HG03095 (cell line): Measurements from ENCODE around the gene STX3.

Source experiments
- ATAC-seq: cut with Tn5 transposase; IDR thresholded peaks from one replicate; pipeline ENCODE4 v1.9.1; 2021; ENCODE audit warnings: moderate library complexity; ENCODE audit not compliant: unreplicated experiment

STX3 gene

DNA sequence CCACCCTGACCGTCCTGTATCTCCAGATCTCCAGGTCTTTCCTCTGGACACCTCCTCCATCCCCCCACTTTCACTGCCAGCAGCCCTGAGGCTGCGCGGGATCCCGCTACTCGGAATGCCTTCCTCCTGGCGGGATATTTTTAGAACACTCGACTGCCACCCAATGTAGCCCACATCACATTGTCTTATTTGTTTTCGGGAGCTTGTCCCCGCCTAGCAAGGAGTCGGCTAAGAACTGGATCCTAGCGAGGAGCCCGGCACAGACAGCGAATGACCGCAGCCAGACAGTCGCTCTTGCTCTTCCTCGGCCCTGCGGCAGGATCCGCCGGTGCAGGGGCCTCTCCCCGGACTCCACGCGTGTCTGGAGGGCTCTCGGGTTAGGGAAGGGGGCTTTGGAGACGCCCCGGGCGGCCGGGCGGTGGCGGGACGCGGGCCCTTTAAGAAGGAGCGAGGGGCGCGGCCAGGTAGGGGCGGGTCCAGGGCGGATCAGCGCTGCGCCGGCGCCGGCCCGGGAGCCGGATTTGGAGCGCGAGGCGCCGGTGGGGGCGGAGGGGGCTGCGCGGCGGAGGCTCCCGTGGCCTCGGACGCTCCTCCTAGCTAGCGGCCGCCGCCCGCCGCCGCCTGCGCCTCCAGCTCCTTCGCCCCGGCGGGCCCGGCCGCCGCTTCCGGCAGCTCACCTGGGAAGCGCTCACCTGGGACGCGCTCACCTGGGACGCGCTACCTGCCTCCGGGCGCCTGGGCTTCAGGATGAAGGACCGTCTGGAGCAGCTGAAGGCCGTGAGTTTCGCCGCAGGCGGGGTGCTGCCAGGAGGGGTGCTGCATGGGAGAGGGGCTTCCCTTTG lies at the start of gene STX3:
TSS of gene STX3 (plus strand) at position 518 of the 842 bp plus-strand sequence. CDS start at position 748, 230 bp downstream.
- ATAC-seq, result peak; percentile 58

DNA sequence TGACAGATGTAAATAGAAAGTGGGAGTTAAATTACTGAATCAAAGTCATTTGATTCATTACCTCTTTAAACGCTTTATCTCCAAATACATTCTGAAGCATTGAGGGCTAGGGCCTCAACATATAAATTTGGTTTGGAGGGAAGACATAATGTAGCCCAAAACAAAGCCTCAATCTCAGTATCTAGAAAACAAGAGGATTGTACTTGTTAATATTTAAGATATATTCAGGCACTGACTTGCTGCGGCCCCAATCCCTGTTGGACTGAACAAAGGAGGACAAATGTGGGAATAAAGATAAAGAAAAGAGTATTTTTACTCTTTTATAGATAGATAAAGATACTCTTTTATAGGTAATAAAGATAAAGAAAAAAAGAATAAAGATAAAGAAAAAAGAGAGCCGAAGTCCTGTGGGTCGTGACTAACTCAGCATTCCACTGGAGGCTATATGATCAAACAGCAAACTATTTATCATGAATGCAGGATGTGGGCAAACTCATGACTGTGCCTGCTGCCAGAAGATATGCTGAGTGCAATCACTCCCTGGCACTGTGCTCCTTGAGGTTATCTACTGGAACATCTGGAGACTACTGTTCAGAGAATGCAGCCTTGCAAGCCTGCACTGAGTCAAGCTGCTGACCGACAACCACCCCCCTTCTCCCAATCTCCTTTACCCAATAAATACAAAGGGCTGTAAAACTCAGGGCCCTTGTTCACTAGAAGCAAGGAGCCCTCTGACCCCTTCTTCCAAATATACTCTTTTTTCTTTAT lies 48.5 kb upstream of the STX3 start:
- no peak for ATAC-seq

DNA sequence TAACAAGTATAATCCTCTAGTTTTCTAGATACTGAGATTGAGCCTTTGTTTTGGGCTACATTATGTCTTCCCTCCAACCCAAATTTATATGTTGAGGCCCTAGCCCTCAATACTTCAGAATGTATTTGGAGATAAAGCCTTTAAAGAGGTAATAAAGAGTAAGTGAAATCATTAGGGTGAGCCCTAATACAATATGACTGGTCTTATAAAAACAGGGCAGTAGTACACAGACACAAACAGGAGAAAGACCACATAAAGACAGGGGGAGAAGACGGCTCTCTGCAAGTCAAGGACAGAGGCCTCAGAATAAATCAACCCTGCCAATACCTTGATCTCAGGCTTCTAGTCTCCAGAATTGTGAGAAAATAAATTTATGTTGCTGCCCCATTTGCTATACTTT lies 47.8 kb upstream of the STX3 start:
- no peak for ATAC-seq

DNA sequence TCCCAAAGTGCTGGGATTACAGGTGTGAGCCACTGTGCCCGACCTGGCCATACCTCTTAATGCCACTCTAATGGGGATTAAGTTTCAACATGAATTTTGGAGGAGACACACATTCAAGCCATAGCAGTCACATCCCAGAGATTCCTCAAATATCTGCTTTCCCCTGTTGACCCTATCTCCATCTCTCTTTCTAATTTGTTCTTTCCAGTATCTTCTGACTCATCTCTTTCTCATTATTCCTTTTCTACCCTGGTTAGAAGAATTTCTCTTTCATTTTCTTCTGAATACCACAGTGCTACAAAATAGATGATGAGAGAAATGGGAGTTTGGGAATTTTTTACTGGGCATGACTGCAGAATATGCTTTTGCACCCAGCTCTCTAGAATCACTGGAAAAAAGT lies 46.6 kb upstream of the STX3 start:
- no peak for ATAC-seq

DNA sequence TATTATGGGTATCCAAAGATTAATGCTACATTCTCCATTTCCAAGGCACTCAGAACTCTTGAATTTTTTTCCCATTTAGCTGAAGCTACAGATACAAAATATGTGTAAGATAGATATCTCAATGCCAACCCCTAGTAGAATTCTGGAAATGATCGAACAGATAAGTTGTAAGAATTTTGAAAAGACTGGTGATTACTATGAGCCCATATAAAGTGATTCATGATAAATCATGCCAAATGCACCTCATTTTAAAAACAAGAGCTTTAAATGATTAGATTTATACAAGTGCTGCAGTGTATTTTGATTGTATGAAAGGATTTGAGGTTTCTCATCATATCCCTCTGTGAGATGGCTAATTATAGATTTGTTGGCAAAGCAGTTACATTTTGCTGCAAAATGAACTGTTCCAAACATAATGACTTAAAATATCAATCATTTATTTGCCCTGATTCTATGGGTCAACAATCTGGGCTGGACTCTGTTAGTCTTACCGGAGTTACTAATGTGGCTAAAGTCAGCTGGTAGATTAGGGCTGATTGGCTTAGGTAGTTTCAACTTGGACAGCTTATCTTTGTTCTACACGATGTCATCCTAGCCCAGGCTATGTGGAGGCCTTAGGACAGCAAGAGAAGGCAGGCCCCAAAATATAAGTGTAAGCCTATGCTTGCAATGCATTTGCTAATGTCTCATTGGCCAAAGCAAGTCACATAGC lies 44.9 kb upstream of the STX3 start:
- ATAC-seq, result no peak

DNA sequence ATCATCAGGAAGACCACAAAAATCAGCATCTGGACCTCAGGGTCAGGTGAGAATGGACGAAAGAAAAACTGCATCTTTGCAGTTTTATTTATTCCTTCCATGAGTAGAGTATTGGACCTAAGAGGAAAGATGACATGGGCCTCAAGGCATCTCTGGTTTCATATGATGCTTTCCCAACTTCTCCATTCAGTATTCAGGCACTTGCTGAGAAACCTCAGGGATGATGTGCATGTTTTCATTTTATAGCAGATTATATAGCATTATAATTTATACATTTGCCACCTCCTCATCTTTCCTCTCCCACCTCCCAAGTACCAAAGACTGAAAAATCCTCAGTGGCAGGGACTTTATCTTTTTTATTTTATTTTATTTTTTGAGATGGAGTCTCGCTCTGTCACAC lies 41.4 kb upstream of the STX3 start, which contains the start of gene OR10V1:
TSS of gene OR10V1 (minus strand) at position 101 of the 400 bp plus-strand sequence. CDS start at position 101, 0 bp downstream.
- ATAC-seq, result no peak

DNA sequence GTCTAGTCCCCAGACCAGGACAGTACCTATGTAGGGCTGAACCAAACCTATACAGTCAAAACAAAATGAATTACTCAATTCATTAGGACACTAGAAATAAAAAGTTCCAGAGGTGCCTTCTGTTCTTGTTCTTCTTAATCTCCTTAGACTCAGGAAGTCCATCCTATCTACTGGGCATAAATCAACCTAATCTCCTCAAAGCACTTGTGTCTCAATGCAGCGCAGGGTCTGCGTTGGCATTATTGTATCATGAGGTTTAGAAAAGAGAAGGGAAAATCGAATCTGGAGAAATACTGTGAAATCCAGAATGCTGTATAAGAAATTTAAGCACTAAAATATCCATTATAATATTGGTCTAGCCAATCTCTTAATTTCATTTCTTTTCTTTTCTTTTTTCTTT lies 39.1 kb upstream of the STX3 start:
- ATAC-seq, result no peak

DNA sequence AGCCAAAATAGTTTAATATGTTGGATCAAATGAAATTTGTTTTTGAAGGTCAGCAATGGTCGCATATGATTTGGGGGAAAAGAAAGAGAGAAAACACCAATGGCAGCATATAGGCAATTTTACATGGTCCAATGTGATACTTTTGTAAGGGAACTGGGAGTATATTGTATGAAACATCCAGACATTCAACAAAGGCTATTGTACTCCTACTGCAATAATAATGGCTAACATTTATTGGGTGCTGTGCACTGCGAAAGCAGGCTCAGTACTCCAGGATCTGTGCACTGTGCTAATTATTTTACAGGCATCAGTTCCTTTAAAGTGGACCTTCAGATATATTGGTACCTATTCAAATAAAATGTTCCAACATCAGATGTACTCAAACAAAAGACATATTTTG lies 35.6 kb upstream of the STX3 start:
- no peak for ATAC-seq

DNA sequence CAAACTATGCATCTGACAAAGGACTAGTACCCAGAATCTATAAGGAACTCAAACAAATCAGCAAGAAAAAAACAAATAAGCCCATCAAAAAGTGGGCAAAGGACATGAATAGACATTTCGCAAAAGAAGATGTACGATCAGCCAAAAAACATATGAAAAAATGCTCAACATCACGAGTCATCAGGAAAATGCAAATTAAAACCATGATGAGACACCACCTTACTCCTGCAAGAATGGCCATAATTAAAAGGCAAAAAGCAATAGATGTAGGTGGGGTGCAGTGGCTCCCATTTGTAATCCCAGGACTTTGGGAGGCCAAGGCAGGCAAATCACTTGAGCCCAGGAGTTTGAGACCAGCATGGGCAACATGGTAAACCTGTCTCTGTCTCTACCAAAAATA lies 31.1 kb upstream of the STX3 start:
- no peak for ATAC-seq

DNA sequence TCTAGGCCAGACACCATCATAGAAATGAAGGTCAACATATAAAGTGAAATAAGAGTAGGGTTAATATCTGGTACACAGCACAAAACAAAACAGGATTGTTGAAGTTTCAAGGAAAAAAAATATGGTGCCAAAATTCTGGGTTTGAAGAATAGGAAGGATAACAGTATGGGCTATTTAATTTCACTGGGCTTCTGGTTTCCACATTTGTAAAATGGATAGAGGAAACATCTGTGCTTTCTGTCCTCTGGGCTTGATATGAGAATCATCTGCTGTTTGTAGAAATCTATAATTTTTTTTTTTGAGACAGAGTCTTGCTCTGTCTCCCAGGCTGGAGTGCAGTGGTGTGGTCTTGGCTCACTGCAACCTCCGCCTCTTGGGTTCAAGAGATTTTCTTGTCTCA lies 27.8 kb upstream of the STX3 start:
- ATAC-seq, result no peak

DNA sequence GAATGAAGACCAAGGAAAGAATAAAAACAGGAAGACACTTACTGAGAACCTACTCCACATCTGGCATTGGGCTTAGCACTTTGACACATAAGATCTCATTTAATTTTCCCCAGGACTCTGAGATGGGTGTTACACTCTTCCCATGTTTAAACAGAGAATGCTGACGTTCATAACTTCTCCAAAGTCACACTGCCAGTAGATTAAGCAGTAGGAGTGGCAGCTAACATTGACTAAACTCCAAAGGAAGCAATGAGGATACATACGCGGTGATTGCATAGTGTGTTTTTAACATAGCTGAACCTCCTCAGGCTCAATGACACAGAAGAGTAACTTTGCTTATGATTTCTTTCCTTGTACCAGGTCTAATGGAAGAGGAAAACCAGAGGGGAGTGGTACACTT lies 27.0 kb upstream of the STX3 start:
- ATAC-seq, result no peak

DNA sequence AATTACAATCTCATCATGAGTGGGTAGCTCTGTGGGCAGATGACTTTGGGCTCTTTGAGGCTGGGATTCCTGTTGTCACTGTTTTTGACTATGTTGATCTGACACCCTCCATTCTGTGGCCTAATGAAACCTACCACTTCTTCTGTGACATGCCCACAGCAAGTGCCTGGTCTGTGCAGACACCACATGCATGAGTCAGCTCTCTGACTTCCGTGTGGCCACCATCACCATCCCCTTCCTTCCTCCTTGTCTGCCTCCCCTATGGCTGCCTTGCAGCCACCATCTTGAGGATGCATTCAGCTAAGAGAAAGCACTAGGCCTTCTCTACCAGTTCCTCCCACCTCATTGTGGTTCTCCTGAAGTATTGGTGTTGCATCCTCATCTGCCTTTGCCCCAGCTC lies 26.3 kb upstream of the STX3 start:
- ATAC-seq, result no peak

DNA sequence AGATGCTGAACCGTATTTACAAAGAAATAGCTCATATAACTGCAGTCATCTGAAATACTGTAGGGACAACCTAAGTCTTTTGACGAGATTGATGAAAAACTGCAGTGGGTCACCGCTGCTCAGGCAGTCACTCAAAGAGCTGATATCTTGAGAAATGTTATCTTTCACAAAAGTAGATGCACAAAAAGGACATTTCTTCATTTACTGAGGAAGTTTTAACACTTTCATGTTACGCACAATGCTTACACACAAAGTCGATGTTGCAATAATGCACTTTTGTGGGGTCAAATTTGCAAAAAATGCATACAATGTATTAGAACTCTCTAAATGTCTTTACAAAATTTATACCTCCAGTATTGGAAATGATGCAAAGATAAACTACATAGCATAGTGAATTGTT lies 25.3 kb upstream of the STX3 start:
- ATAC-seq, result no peak

DNA sequence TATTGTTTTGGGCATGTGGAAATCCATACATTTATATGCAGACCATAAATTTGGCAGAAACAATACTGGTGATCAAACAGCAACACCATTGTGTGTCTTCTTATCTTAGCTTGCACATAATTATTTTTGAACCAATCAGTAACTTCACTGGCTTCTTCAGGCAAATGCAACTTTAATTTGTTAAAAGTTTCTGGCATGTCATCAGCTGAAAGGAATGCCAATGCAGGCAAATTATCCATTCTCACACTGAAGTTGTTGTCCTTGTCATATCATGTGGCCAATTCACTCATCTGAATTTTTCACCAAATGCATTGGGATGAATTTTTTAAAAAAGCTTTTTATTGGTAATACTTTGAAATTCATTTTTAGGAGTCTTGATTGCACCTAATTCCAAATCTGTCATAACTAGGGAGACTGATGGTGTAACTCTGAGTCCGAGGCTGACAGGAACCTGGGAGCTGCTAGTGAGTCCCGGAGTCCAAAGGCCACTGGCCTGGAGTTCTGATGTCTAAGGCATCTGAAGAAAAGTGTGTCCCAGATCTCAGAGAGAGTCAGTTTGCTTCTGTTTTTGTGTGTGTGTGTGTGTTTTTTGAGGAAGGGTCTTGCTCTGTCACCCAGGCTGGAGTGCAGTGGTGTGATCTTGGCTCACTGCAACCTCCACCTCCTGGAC lies 24.1 kb upstream of the STX3 start:
- no peak for ATAC-seq

DNA sequence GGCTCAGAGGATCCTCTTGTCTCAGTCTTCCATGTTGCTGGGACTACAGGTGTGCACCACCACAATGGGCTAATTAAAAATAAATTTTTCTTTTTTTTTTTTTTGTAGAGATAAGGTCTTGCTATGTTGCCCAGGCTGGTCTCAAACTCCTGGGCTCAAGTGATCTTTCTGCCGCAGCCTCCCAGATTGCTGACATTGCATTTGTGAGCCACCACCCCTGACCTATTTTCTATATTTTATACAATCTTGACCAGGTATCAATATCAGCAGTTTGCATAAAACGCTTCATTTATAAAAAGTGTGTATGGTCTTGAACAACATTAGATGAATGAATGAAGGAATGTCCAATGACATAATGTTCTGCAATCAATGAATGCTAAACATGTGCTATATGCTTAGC lies 9.1 kb upstream of the STX3 start:
- ATAC-seq, result no peak

DNA sequence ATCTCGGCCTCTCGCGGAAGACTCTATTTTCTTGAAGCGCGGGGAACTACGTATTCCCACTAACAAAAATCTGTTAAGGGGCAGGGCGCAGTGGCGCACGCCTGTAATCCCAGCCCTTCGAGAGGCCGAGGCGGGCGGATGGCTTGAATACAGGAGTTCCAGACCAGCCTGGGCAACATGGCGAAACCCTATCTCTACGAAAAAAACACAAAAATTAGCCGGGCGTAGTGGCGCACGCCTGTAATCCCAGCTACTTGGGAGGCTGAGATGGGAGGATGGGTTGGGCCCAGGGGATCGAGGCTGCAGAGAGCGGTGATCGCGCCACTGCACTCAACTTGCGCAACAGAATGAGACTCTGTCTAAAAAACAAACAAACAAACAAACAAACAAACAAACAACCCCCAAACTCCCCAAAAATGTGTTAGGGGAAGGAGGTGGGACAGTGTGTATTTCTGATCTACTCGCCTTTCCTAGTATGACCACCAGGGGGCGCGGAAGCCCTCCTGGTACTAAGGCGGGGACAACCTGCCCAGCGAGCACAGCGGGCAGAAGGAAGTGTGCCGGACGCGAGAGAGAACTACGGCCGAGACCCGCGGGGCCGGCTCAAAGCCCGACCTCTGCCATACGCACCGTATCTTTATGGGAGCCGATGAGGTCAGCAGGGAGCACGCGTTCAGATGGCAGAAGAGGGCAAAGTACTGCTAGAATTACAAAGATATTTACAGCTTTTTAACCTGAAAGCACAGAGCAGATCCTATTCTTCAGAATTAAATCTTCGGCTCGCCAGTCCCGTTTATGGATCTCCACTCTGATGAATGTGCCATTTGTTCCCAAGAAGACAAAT lies 1.3 kb upstream of the STX3 start:
- ATAC-seq, result peak; percentile 61

DNA sequence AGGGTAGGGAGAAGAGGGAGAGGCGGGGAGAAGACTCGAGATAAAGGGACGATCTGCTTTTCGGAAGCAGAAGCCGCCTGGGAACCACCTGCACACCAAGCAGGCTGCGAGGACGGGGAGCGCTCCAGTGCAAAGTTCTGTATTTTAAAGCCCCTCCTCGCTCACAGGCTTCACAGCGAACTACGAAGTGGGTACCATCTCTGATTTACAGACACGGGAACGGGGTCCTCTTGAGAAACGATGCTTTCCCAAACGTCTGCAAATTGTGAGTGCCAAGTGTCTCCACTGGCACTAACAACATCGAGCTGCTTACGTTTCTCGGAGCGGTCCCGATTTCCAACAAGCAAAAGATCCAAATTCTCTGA lies 700 bp upstream of the STX3 start:
- peak; percentile 21 for ATAC-seq

DNA sequence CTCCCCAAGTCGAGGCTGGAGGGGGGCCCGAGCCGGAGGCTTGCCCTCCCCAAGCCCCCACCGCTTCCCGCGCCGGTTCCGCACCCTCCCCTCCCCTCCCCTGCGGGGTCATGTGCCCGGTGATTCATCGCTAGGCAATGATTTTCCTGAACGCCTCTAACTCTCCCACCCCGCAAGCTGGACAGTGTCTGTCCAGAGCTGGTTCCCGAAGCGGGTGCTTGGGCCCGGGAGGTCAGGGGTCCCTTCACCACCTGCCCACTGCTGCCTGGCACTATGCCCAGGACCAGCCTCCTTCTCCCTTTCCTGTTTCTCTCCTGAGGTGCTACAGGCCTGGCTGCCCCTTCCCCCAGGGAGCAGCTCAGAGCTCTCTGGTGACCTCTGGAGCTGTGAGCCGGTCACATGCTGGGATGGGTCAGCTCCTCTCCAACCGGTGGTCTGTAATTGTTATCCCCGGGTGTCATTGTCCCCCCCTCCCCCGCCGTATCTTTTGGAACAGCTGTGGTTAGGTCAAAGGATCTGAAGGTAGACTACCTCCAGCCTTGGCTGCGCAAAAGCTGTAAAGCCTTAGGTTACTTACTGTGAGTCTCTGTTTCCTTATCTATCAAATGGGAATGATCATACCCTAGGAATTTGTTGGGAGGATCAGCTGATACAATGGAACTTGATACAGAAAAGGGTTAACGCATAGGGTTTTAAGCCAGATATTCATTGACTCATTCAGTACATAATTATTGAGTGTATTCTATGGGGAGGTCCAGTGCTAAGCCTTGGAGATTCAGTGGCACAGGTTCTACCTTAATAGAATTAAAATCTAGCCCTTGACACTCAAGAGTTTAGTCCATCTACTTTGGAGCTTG lies 753 bp downstream of the STX3 start:
- ATAC-seq, result no peak

DNA sequence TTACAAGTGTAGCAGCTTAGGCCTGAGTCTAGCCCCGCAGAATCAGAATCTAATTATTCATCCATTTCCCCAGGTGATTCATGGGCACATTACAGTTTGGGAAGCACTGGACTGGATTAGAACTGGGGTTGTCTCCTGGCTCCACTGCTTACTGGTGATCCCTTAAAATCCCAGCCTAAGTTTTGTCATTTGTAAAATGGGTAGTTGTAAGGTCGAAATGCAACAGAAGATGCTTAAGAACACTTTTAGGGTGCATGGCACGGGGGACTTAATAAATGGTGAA lies 1.3 kb downstream of the STX3 start:
- no peak for ATAC-seq

DNA sequence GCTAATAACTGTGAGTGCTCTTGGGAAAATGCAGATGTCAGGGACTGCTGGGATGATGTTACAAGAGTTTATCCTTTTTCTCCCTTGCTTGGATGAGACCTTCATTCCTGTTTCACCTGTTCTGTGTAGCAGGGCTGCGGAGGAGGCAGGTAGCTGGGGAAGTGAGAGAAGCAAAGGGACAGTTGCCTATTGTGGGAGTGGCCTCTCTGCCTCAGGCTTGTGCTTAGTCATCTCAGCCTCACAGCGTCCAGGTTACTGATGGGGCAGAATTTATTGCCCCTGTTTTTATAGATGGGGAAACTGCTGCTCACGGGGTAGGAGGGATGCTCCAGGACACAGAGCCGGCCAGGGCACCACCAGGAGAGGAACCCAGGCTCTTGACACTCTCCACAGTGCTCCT lies 1.7 kb downstream of the STX3 start:
- ATAC-seq, result peak; percentile 46
